BLaER1 treated with 17β-estradiol and CSF1 and Interleukin-3, amounts not matched to agents 10 nM and 100 nM (cell line): ENCODE results near the gene REN.

ENCODE experiments used
- H3K27ac ChIP-seq, 11 experiments: shearing (Covaris generic); formaldehyde crosslinking; 2 replicates each; pipeline ENCODE4 v1.8.1; 2022
- H3K27me3 ChIP-seq, 11 experiments: shearing (Covaris generic); formaldehyde crosslinking; 2 replicates each; pipeline ENCODE4 v1.8.1; 2022
- H3K36me3 ChIP-seq, 11 experiments: shearing (Covaris generic); formaldehyde crosslinking; 2 replicates each; pipeline ENCODE4 v1.8.1; 2022
- H3K4me1 ChIP-seq, 10 experiments: shearing (Covaris generic); formaldehyde crosslinking; 2 replicates each; pipeline ENCODE4 v1.8.1; 2022
- H3K4me2 ChIP-seq, 11 experiments: shearing (Covaris generic); formaldehyde crosslinking; 2 replicates each; pipeline ENCODE4 v1.8.1; 2022
- H3K4me3 ChIP-seq, 10 experiments: shearing (Covaris generic); formaldehyde crosslinking; 2 replicates each; pipeline ENCODE4 v1.8.1; 2022
- H3K9ac ChIP-seq, 11 experiments: shearing (Covaris generic); formaldehyde crosslinking; 2 replicates each; pipeline ENCODE4 v1.8.1; 2022
- H3K9me3 ChIP-seq, 11 experiments: shearing (Covaris generic); formaldehyde crosslinking; replicated peaks in 1 of 11; 2 replicates each; pipeline ENCODE4 v1.8.1; 2022
- H4K20me1 ChIP-seq, 11 experiments: shearing (Covaris generic); formaldehyde crosslinking; 2 replicates each; pipeline ENCODE4 v1.8.1; 2022
- Cebpa-rat ChIP-seq, 11 experiments: shearing (Covaris generic); IDR thresholded peaks; 2 replicates each; pipeline ENCODE4 v1.8.1; 2022

The REN gene

DNA sequence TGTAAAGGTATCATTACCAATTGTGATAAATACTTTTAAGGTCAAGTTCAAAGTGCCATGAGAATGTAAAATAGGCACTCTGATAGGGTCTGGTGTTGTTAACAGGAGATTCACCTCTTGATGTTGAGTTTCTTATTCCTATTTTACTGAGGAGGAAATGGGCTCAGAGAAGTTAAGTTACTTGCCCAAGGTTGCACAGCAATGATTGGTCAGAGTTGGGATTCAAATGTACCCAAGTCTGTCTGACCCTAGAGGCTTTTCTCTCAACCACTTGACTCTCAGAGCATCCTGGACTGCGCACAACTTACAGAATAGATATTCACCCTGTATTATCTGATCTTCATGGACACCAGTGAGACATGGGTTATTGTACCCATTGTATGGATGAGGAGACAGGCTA, 59.3 kb downstream of the REN start:
- Histone ChIP-seq H3K4me2 (no peak overlapping the region), H3K4me3 (no peak overlapping the region), H3K4me1 (peaks cover 41 to 54% (median 48%) of the 10 kb centered on the region in 10 experiments), H3K9ac (no peak overlapping the region), H4K20me1 (no peaks in the 10 kb centered on the region), H3K9me3 (no peaks in the 10 kb centered on the region), H3K36me3 (no peaks in the 10 kb centered on the region), H3K27me3 (no peaks in the 10 kb centered on the region), H3K27ac (no peak overlapping the region)
- no peak for TF ChIP-seq Cebpa-rat (IDR thresholded peaks at IDR 0.05)

DNA sequence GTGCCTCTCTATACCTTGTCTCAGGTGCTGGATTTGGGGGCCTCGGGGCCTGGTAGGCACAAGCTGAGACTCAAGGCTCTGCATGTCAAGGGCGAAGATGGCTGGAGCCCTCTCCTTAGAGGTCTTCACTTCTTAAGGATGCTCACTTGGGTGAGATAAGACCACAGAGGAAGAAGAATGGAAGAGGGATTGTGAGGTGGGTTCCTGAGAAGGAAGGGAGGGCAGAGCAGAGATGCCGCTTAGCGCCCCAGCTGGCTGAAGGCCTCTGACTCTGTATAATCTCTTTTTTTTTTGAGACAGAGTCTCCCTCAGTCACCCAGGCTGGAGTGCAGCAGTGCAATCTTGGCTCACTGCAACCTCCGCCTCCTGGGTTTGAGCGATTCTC, 61.0 kb downstream of the REN start:
- Histone ChIP-seq H3K9me3 (no peaks in the 10 kb centered on the region), H3K4me3 (peak overlapping the region in 5 of 10 experiments; percentile 29 to 57 (median 40); a peak in 7 of 20 replicates), H3K4me1 (peaks cover 43 to 55% (median 50%) of the 10 kb centered on the region in 10 experiments), H3K27ac (peak overlapping the region in 10 of 11 experiments; percentile 67 to 93 (median 88); a peak in 20 of 22 replicates), H3K9ac (peak overlapping the region in 9 of 11 experiments; percentile 47 to 79 (median 72); a peak in 15 of 22 replicates), H3K4me2 (peak overlapping the region; percentile 83 to 96 (median 92)), H3K36me3 (no peaks in the 10 kb centered on the region), H3K27me3 (no peaks in the 10 kb centered on the region), H4K20me1 (no peaks in the 10 kb centered on the region)
- no peak for TF ChIP-seq Cebpa-rat (IDR thresholded peaks at IDR 0.05)
